ENCODE results near the gene OR4D1.

DNA sequence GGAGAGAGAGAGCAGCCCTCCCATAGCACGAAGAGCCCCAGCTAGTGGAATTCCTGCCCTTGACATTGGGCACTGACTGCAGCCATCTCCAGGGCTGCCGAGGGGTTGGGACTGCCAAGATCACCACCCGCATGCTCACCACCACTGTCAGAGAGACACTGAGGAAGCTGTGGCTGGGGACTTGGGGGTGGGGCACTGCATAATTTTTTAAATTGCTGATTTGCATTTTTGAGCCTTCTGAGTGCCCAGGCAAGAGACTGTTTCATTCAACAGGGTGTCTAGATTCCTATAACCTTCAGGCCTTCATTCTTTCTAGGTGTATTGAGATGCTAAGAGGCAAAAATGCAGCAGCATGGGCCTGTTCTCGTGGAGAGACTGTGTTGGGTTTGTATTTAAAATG lies 35.3 kb downstream of the OR4D1 start:
- TF ChIP-seq, protein P1, sequence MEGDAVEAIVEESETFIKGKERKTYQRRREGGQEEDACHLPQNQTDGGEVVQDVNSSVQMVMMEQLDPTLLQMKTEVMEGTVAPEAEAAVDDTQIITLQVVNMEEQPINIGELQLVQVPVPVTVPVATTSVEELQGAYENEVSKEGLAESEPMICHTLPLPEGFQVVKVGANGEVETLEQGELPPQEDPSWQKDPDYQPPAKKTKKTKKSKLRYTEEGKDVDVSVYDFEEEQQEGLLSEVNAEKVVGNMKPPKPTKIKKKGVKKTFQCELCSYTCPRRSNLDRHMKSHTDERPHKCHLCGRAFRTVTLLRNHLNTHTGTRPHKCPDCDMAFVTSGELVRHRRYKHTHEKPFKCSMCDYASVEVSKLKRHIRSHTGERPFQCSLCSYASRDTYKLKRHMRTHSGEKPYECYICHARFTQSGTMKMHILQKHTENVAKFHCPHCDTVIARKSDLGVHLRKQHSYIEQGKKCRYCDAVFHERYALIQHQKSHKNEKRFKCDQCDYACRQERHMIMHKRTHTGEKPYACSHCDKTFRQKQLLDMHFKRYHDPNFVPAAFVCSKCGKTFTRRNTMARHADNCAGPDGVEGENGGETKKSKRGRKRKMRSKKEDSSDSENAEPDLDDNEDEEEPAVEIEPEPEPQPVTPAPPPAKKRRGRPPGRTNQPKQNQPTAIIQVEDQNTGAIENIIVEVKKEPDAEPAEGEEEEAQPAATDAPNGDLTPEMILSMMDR (IDR thresholded peaks at IDR 0.05; ENCODE audit: insufficient read depth, low read depth, low read length) = no peak
- no peak for TF ChIP-seq EZH2 (IDR thresholded peaks at IDR 0.05; ENCODE audit: insufficient read depth, low read length)
